ENCODE data around the gene SH3RF3.

SH3RF3 gene

DNA sequence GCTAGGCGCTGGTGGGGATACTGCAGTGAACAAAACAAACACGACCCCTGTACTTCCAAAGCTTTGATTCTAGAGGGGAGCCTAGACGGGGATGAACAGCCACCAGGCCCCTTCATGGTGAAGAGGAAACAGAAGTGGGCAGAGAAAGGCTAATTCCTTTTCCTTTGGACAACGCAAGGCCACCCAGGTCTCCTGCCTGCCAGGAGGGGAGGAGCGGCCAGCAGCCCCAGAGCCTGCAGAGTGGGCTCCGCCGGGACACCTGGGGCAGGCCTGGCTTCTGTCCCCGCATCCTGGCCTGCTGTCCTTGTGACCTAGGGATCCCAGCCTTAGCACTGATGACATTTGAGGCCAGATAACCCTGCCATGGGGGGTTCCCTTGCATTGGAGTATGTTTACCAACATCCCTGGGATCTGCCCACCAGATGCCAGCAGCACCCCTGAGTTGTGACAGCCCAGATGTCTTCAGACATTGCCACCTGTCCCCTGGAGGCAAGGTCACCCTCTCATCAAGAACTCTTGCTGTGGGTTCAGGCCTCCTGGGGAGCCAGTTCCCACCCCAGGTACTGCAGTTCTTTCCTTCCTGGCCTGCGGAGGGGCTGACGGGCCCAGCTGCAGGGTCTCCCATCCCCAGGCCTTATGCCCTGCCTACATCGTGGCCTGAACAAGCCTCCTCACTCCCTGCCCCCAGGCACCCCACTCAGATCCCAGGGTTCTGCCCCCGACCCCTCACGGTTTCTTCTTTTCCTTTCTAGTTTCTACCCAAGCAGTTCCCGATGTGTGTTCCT, 359.1 kb downstream of the SH3RF3 start:
- TF ChIP-seq, protein P1, sequence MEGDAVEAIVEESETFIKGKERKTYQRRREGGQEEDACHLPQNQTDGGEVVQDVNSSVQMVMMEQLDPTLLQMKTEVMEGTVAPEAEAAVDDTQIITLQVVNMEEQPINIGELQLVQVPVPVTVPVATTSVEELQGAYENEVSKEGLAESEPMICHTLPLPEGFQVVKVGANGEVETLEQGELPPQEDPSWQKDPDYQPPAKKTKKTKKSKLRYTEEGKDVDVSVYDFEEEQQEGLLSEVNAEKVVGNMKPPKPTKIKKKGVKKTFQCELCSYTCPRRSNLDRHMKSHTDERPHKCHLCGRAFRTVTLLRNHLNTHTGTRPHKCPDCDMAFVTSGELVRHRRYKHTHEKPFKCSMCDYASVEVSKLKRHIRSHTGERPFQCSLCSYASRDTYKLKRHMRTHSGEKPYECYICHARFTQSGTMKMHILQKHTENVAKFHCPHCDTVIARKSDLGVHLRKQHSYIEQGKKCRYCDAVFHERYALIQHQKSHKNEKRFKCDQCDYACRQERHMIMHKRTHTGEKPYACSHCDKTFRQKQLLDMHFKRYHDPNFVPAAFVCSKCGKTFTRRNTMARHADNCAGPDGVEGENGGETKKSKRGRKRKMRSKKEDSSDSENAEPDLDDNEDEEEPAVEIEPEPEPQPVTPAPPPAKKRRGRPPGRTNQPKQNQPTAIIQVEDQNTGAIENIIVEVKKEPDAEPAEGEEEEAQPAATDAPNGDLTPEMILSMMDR (IDR thresholded peaks at IDR 0.05; ENCODE audit: borderline replicate concordance, insufficient read depth, low read depth, low read length) = no peak
- H3K4me3 ChIP-seq (ENCODE audit: low read depth, low read length) = no peak overlapping the region

DNA sequence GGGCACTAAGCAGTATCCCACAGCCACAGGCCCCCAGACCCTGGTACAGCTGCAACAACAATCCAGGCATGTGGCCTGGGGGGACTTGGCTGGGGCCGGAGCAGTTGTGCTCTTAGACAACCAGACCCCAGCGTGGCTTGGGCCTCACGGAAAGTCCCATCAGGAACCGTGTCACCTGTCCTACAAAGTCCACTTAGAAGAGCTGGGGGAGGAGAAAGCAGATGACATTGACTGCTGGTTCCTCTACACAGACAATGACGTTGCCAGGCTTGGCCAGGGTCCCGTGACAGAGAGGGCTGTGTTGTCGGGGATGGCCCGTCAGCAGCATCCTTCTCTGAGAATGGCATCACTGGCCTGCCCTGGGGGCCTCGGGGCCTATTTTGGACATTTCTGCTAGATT, 360.3 kb downstream of the SH3RF3 start:
- TF ChIP-seq, protein P1 (IDR thresholded peaks at IDR 0.05; ENCODE audit: borderline replicate concordance, insufficient read depth, low read depth, low read length) = no peak
- no peak overlapping the region for H3K4me3 ChIP-seq (ENCODE audit: low read depth, low read length)

DNA sequence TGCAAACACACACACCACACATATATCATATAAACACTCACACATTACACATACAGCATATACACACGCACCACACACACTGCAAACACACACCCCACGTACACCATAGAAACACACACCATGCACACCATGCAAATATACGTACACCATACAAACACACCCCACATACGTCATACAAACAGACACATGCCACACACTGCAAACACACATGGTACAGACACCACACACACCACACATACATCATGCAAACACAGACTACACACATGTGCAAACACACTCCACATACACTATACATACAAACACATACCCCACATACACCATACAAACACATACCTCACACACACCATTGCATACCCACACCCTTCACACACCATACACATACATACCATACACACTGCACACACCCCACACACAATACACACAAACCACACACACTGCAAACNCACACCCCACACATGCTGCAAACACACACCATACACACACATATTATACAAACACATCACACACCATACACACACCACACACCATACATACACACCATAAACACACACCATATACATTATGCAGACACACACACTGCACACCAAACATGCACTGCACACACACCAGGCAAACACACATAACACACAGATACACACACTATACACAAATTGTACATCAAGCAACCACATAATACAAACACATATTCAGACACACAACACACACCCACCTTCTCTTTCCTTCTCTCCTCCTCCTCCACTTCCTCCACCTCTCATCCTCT, 364.4 kb downstream of the SH3RF3 start:
- TF ChIP-seq, protein P1 (IDR thresholded peaks at IDR 0.05; ENCODE audit: borderline replicate concordance, insufficient read depth, low read depth, low read length) = no peak
- no peak overlapping the region for H3K4me3 ChIP-seq (ENCODE audit: low read depth, low read length)

DNA sequence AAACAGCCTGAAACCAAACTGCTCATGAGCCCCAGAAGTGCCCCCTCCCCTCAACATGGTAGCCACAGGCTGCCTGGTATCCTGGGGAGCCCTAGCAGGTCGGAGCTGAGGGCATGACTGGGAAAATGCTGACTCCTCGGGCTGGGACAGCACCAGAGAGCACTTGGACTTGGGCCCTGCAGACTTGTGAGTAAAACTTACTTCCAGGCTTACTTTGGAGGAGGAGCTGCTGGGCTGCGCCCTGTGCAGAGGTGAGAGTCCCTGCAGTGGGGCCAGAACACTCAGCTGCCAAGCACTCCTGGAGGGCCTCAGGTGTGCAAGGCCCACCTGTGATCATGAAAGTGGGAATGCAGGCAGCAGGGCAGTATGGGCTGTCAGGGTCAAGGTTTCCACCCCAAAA, 365.3 kb downstream of the SH3RF3 start:
- no peak overlapping the region for H3K4me3 ChIP-seq (ENCODE audit: low read depth, low read length)
- TF ChIP-seq, protein P1 (IDR thresholded peaks at IDR 0.05; ENCODE audit: borderline replicate concordance, insufficient read depth, low read depth, low read length) = no peak

DNA sequence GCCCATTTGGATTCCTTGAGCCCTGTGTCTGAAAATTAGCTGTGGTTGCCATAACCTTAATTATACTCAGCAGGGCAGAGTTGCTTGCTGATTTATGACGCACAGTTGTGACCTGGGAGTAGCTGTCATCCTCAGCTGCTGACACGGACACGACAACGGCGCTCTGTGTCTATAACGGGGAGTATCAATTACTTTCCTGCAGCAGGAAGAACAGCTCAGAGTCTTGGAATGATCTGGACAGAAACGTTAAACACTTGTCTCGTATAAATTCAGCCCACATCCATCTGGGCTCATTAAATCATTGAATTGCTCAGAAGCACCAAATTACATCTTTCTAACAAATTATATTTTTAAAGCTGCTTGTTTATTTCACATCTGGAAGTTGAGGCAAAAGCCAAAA, 368.5 kb downstream of the SH3RF3 start:
- no peak overlapping the region for H3K4me3 ChIP-seq (ENCODE audit: low read depth, low read length)
- TF ChIP-seq, protein P1 (IDR thresholded peaks at IDR 0.05; ENCODE audit: borderline replicate concordance, insufficient read depth, low read depth, low read length) = no peak

DNA sequence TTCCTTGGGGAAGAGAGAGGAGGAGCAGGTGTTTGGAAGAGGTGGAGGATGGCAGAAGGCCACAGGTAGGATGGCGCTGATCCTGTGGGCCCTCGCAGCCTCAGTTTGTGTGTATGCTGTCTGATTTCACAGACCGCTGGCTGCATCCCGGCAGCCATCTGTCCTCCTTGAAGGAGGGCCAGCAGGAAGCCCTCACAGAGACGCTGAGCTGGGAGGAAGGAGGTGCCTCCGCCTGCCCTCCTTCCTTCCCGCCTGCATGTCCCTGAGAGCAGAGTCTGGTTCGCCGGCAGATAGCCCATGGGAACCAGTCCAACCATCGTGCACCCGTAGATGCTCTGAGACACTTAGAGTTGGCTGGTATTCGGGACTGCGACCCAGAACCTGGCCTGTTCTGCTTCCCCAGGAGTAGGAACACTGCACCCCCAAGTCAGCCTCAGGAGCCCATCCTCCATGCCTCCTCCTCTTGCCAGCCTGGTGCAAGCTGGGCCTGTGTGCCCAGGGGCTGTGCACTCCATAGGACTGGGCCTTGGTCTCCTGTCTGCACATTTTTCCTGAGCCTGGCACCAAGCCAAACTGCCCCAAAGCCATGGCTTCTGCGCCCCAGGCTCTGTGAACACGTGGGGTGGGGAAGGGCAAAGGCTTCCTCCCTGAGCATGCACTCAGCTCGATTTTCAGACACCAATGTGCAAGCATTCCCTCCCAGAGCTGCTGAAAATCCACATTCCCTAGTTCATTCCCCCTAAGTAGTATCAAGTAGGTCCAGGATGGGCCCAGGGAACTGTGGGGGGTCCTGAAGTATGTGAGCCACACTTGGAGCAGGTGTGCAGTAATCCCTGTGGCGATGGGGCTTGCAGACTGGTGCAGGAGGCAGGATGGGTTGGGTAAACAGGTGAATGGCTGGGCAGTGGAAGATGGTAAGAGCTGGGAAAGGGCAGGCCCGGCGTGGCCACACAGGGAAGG, 369.2 kb downstream of the SH3RF3 start:
- H3K4me3 ChIP-seq (ENCODE audit: low read depth, low read length) = no peak overlapping the region
- TF ChIP-seq, protein P1 (IDR thresholded peaks at IDR 0.05; ENCODE audit: borderline replicate concordance, insufficient read depth, low read depth, low read length) = no peak
